Subcutaneous adipose tissue (tissue), 4 donors: ENCODE results near the gene ACKR3. TPM values are rescaled to one million over a fixed set of nuclear protein-coding genes. Genes with fewer than 3 reads are reported as not detected.

Experiments
- CTCF ChIP-seq: fragments of 450-650 bp; IDR thresholded peaks from one replicate; pipeline ENCODE4 v1.5.1; 2016; ENCODE audit warnings: low read depth, mild to moderate bottlenecking, control low read depth, antibody characterized with exemption, moderate library complexity
- total RNA-seq, 4 donors: library from RNA; depleted of rRNA; stranded (reverse); fragments of >200 nt; gene quantifications; one replicate each; pipeline ENCODE4 v1.1.0, GENCODE V29; 2016

ACKR3 gene
- total RNA-seq, 4 donors from 2014 or later, result 26.3 to 84.9 (median 38.6) TPM

GRCh38 chr2:236606023-236606422 lies 36.4 kb downstream of the ACKR3 start:
- TF ChIP-seq CTCF, result no peak

- no peak for TF ChIP-seq CTCF
Observed at GRCh38 chr2:236607471-236608187, 38.0 kb downstream of the ACKR3 start.

- no peak for TF ChIP-seq CTCF
Observed at GRCh38 chr2:236608188-236608525, 38.5 kb downstream of the ACKR3 start.

GRCh38 chr2:236608710-236609109 lies 39.1 kb downstream of the ACKR3 start:
- TF ChIP-seq CTCF, result no peak

- no peak for TF ChIP-seq CTCF
Observed at GRCh38 chr2:236610991-236611821, 41.6 kb downstream of the ACKR3 start.

- no peak for TF ChIP-seq CTCF
Observed at GRCh38 chr2:236612737-236613136, 43.1 kb downstream of the ACKR3 start.

- TF ChIP-seq CTCF, result no peak
Observed at GRCh38 chr2:236613612-236614011, 44.0 kb downstream of the ACKR3 start.
